ENCODE results near the gene RBMS1.
A peak's percentile ranks its signal among the peaks of the same experiment; 100 is the strongest.

The RBMS1 gene

GRCh38 chr2:160354677-160355076 lies 138.9 kb downstream of the RBMS1 start:
- peak overlapping the region; percentile 10 for H3K27ac ChIP-seq (ENCODE audit: low read length)
- peaks cover 13 to 49% of the 10 kb centered on the region in 2 donors for H3K4me1 ChIP-seq (ENCODE audit: control insufficient read depth in 1 of 2, insufficient read depth in 2 of 2, low read length in 2 of 2)

DNA sequence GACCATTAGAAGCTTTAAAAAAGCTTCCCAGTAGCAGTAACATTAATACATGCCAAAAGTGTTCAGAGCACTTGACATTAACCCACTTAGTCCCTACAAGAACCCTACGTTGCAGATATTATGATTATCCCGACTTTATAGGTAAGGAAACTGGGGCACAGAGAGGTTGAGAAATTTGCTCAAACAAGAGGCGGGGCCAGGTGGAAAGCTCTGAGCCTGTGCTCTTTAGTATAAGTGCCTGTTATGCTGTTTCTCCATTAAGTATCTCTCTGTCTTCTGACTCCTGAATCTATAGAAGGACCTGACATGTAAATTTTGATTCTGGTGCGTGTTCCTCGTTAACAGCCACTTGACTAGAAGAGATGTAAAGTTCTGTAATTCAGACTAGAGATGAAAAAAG lies 139.8 kb downstream of the RBMS1 start:
- Histone ChIP-seq H3K4me1 (ENCODE audit: control insufficient read depth in 1 of 2, insufficient read depth in 2 of 2, low read length in 2 of 2) (peaks cover 13 to 49% of the 10 kb centered on the region in 2 donors), H3K27me3 (ENCODE audit: low read depth, low read length) (no peaks in the 10 kb centered on the region), H3K9me3 (ENCODE audit: control insufficient read depth in 1 of 2, low read length in 2 of 2) (no peaks in the 10 kb centered on the region), H3K27ac (ENCODE audit: low read length) (no peak overlapping the region), H3K4me3 (ENCODE audit: low read depth in 1 of 2, low read length in 2 of 2) (no peak overlapping the region), H3K36me3 (ENCODE audit: control insufficient read depth in 1 of 2, insufficient read depth in 2 of 2, low read length in 2 of 2) (no peaks in the 10 kb centered on the region)

More at GRCh38 chr2:160354677-160355076, 138.9 kb downstream of the RBMS1 start:
- Histone ChIP-seq H3K4me3 (ENCODE audit: low read depth in 1 of 2, low read length in 2 of 2) (no peak overlapping the region), H3K36me3 (ENCODE audit: control insufficient read depth in 1 of 2, insufficient read depth in 2 of 2, low read length in 2 of 2) (no peaks in the 10 kb centered on the region), H3K27me3 (ENCODE audit: low read depth, low read length) (no peaks in the 10 kb centered on the region), H3K9me3 (ENCODE audit: control insufficient read depth in 1 of 2, low read length in 2 of 2) (no peaks in the 10 kb centered on the region)

DNA sequence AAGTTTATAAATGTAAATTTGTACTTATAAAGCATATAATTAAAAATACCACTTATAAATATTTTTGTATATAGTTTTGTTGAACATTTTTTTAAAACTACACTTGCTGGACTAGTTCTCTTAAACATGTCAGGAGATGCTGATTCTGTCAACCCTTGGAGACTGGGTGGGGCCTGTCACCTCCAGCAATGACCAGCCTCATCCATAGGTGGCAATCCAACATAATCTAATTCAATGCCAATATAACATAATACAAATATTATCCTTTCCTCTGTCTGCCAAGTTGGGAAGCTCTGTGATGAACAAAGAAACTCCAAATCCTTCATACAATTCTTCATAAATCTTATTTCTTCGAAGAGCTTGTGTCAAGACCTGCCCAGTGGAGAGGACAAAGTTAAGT lies 140.4 kb downstream of the RBMS1 start:
- Histone ChIP-seq H3K36me3 (ENCODE audit: control insufficient read depth in 1 of 2, insufficient read depth in 2 of 2, low read length in 2 of 2) (no peaks in the 10 kb centered on the region), H3K4me3 (ENCODE audit: low read depth in 1 of 2, low read length in 2 of 2) (no peak overlapping the region), H3K27me3 (ENCODE audit: low read depth, low read length) (no peaks in the 10 kb centered on the region), H3K4me1 (ENCODE audit: control insufficient read depth in 1 of 2, insufficient read depth in 2 of 2, low read length in 2 of 2) (peaks cover 13 to 49% of the 10 kb centered on the region in 2 donors), H3K27ac (ENCODE audit: low read length) (no peak overlapping the region), H3K9me3 (ENCODE audit: control insufficient read depth in 1 of 2, low read length in 2 of 2) (no peaks in the 10 kb centered on the region)

GRCh38 chr2:160352500-160352899 lies 141.1 kb downstream of the RBMS1 start:
- H3K4me1 ChIP-seq (ENCODE audit: control insufficient read depth in 1 of 2, insufficient read depth in 2 of 2, low read length in 2 of 2): peaks cover 13 to 49% of the 10 kb centered on the region in 2 donors
- H3K27ac ChIP-seq (ENCODE audit: low read length): no peak overlapping the region
- no peaks in the 10 kb centered on the region for H3K9me3 ChIP-seq (ENCODE audit: control insufficient read depth in 1 of 2, low read length in 2 of 2)
- no peaks in the 10 kb centered on the region for H3K27me3 ChIP-seq (ENCODE audit: low read depth, low read length)
- no peak overlapping the region for H3K4me3 ChIP-seq (ENCODE audit: low read depth in 1 of 2, low read length in 2 of 2)
- H3K36me3 ChIP-seq (ENCODE audit: control insufficient read depth in 1 of 2, insufficient read depth in 2 of 2, low read length in 2 of 2): no peaks in the 10 kb centered on the region

DNA sequence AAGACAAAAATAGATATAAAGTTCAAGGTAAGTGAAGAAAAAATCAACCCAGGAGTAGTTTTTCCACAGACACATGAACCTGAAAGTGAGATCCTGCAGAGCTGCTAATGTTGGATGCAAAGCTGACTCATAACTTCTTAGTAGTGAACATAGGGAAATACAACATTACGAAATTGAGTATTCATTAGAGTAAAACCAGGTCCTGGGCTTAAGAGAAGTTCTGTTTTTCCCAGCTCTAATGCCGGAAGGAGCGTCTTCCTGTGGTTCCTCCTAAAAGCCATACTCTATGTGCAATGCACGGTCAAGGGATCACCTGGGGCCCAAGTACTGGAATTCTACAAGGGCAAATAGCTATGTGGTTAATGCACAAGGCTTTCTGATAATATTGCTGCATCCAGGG lies 141.7 kb downstream of the RBMS1 start:
- Histone ChIP-seq H3K36me3 (ENCODE audit: control insufficient read depth in 1 of 2, insufficient read depth in 2 of 2, low read length in 2 of 2) (no peaks in the 10 kb centered on the region), H3K4me3 (ENCODE audit: low read depth in 1 of 2, low read length in 2 of 2) (no peak overlapping the region), H3K27me3 (ENCODE audit: low read depth, low read length) (no peaks in the 10 kb centered on the region), H3K9me3 (ENCODE audit: control insufficient read depth in 1 of 2, low read length in 2 of 2) (no peaks in the 10 kb centered on the region), H3K27ac (ENCODE audit: low read length) (no peak overlapping the region), H3K4me1 (ENCODE audit: control insufficient read depth in 1 of 2, insufficient read depth in 2 of 2, low read length in 2 of 2) (peaks cover 13 to 49% of the 10 kb centered on the region in 2 donors)

- no peaks in the 10 kb centered on the region for H3K9me3 ChIP-seq (ENCODE audit: control insufficient read depth in 1 of 2, low read length in 2 of 2)
- H3K4me1 ChIP-seq (ENCODE audit: control insufficient read depth in 1 of 2, insufficient read depth in 2 of 2, low read length in 2 of 2): peaks cover 20 to 43% of the 10 kb centered on the region in 2 donors
- no peaks in the 10 kb centered on the region for H3K36me3 ChIP-seq (ENCODE audit: control insufficient read depth in 1 of 2, insufficient read depth in 2 of 2, low read length in 2 of 2)
- H3K27me3 ChIP-seq (ENCODE audit: low read depth, low read length): no peaks in the 10 kb centered on the region
- peak overlapping the region; percentile 28 for H3K27ac ChIP-seq (ENCODE audit: low read length)
- no peak overlapping the region for H3K4me3 ChIP-seq (ENCODE audit: low read depth in 1 of 2, low read length in 2 of 2)
Measured at GRCh38 chr2:160349306-160349705, 144.3 kb downstream of the RBMS1 start.

GRCh38 chr2:160347269-160347863 lies 146.2 kb downstream of the RBMS1 start:
- peaks cover 15 to 42% of the 10 kb centered on the region in 2 donors for H3K4me1 ChIP-seq (ENCODE audit: control insufficient read depth in 1 of 2, insufficient read depth in 2 of 2, low read length in 2 of 2)
- no peak overlapping the region for H3K4me3 ChIP-seq (ENCODE audit: low read depth in 1 of 2, low read length in 2 of 2)
- no peaks in the 10 kb centered on the region for H3K36me3 ChIP-seq (ENCODE audit: control insufficient read depth in 1 of 2, insufficient read depth in 2 of 2, low read length in 2 of 2)
- H3K27ac ChIP-seq (ENCODE audit: low read length): no peak overlapping the region
- no peaks in the 10 kb centered on the region for H3K27me3 ChIP-seq (ENCODE audit: low read depth, low read length)
- H3K9me3 ChIP-seq (ENCODE audit: control insufficient read depth in 1 of 2, low read length in 2 of 2): no peaks in the 10 kb centered on the region

DNA sequence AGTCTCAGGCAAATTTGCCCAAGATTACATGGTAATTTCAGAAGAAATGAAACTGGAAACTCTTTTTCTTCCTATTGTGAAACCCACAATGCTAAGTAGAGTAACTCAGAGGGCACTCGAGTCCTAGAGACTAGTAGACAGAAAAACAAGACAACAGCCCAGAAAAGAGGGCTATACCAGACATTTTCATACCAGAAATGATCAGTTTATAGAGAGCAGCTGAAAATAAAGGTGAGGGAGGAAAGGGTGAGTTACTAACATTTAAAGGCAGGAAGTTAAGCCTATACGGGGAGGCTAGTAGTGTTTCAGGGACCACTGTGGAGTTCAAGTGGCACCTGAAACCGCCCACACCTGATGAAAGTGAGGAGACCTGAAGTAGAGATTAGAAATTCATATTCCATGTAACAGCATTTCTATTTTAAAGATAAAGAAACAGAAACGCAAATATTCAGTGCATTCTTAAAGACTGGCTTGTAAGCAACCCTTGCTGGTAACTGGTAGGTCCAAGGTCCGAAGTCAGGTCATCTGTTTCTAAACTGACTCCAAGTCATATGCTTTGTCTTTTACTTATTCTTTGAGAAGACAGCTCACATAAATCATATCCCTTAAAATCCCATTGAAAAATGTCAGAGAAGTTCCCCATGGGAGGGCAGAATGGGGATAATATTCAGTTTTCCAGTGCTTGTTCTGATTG lies 148.4 kb downstream of the RBMS1 start:
- Histone ChIP-seq H3K27me3 (ENCODE audit: low read depth, low read length) (no peaks in the 10 kb centered on the region), H3K9me3 (ENCODE audit: control insufficient read depth in 1 of 2, low read length in 2 of 2) (no peaks in the 10 kb centered on the region), H3K4me1 (ENCODE audit: control insufficient read depth in 1 of 2, insufficient read depth in 2 of 2, low read length in 2 of 2) (peaks cover 7 to 29% of the 10 kb centered on the region in 2 donors), H3K27ac (ENCODE audit: low read length) (no peak overlapping the region), H3K4me3 (ENCODE audit: low read depth in 1 of 2, low read length in 2 of 2) (no peak overlapping the region), H3K36me3 (ENCODE audit: control insufficient read depth in 1 of 2, insufficient read depth in 2 of 2, low read length in 2 of 2) (no peaks in the 10 kb centered on the region)

DNA sequence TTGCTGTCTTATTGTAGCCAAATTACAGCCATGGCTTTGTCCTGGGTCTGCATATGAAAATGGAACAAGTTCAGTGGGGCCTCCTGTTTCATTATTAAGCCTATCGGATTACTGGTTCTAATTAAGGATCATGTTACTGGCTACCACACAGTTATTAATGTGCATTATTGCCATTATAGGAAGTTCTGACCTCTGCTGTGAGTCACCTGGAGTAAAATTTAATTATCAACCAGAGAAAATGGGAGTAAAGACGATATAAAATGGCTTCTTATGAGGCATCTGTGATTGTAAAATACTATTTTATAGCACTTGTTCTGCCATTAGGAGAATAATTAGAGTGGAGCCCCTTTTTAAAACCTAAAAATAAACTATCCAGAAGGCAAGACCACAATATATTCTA lies 150.2 kb downstream of the RBMS1 start:
- Histone ChIP-seq H3K4me3 (ENCODE audit: low read depth in 1 of 2, low read length in 2 of 2) (no peak overlapping the region), H3K27ac (ENCODE audit: low read length) (no peak overlapping the region), H3K27me3 (ENCODE audit: low read depth, low read length) (no peaks in the 10 kb centered on the region), H3K4me1 (ENCODE audit: control insufficient read depth in 1 of 2, insufficient read depth in 2 of 2, low read length in 2 of 2) (peaks cover 7 to 25% of the 10 kb centered on the region in 2 donors), H3K36me3 (ENCODE audit: control insufficient read depth in 1 of 2, insufficient read depth in 2 of 2, low read length in 2 of 2) (no peaks in the 10 kb centered on the region), H3K9me3 (ENCODE audit: control insufficient read depth in 1 of 2, low read length in 2 of 2) (no peaks in the 10 kb centered on the region)

DNA sequence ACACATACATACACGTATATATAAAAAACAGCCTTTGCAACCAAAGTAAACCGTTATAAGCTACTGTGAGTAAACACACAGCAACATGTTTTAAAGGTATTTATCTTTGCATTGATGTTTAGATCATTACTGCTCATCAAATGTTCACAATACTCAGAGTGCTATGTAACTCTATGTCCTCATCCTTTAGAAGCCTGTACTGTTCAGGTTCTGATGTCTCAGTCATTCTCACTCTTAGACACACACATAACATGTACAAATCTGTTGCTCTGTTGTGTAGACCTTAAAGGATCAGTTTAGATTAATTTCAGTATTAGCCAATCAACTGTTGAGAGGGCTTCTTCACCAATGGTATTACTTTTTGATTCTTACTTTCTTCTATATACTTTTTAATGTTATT lies 153.9 kb downstream of the RBMS1 start:
- Histone ChIP-seq H3K27ac (ENCODE audit: low read length) (no peak overlapping the region), H3K9me3 (ENCODE audit: control insufficient read depth in 1 of 2, low read length in 2 of 2) (no peaks in the 10 kb centered on the region), H3K4me1 (ENCODE audit: control insufficient read depth in 1 of 2, insufficient read depth in 2 of 2, low read length in 2 of 2) (peaks cover 5 to 48% of the 10 kb centered on the region in 2 donors), H3K4me3 (ENCODE audit: low read depth in 1 of 2, low read length in 2 of 2) (no peak overlapping the region), H3K27me3 (ENCODE audit: low read depth, low read length) (no peaks in the 10 kb centered on the region), H3K36me3 (ENCODE audit: control insufficient read depth in 1 of 2, insufficient read depth in 2 of 2, low read length in 2 of 2) (no peaks in the 10 kb centered on the region)

DNA sequence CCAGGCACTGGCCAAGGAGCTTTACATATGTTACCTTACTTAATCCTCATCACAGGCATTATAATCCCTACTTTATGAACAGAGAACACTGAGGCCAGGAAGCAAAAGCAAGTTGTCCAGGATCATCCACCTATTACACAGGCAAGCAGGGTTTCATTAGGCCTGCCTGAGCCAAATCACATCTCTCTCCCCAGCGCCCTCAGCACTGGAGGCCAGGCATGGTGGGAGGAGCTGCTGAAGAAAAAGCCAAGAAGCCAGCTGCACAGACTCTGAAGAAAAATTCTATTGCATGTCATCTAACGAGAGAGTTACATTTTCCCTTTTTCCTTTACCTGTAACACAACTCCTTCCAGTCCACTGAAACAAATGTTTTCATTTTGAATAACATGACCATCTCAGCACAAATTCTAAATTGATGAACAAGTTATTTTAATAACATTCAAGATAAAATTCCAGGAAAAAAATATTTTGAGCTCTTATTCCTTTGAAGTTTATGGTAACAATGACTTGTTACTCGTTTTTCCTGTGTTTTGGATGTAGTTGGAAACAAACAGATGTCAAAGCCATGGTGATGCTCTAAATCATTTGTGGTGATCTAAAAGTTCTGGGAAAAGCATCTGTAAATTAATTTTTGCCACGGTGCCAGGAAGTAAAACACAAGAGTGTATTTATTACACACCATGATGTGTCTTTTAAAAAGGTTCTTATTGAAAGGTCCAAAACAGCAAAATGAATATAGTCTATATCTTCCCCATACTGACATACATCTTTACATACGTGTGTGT lies 154.5 kb downstream of the RBMS1 start:
- Histone ChIP-seq H3K27ac (ENCODE audit: low read length) (no peak overlapping the region), H3K4me1 (ENCODE audit: control insufficient read depth in 1 of 2, insufficient read depth in 2 of 2, low read length in 2 of 2) (peaks cover 5 to 51% of the 10 kb centered on the region in 2 donors)

More for the DNA sequence above, 154.5 kb downstream of the RBMS1 start:
- no peak overlapping the region for H3K4me3 ChIP-seq (ENCODE audit: low read depth in 1 of 2, low read length in 2 of 2)
- no peaks in the 10 kb centered on the region for H3K27me3 ChIP-seq (ENCODE audit: low read depth, low read length)
- H3K36me3 ChIP-seq (ENCODE audit: control insufficient read depth in 1 of 2, insufficient read depth in 2 of 2, low read length in 2 of 2): no peaks in the 10 kb centered on the region
- no peaks in the 10 kb centered on the region for H3K9me3 ChIP-seq (ENCODE audit: control insufficient read depth in 1 of 2, low read length in 2 of 2)

All from muscle layer of duodenum (tissue), 2 donors.